ENCODE data around the gene PSMB9. TPM values are rescaled to one million over a fixed set of nuclear protein-coding genes. Genes with fewer than 3 reads are reported as not detected.

The PSMB9 gene
- polyA plus RNA-seq, 1 donor from 2014 or later = not detected

GRCh38 chr6:32857156-32857891, 3.3 kb downstream of the PSMB9 start:
- peaks cover 48% of the 10 kb centered on the region for H3K27me3 ChIP-seq (ENCODE audit: insufficient read depth, low read depth, low read length)
- no peaks in the 10 kb centered on the region for H3K79me2 ChIP-seq (replicated peaks; ENCODE audit: insufficient read depth, low read length)
- no peak overlapping the region for H2AFZ ChIP-seq (ENCODE audit: low read depth, low read length)
- H3K36me3 ChIP-seq (ENCODE audit: insufficient read depth, low read length) = no peaks in the 10 kb centered on the region
- no peak overlapping the region for H3K4me2 ChIP-seq (ENCODE audit: low read length)
- H3K9ac ChIP-seq (ENCODE audit: low read length) = no peak overlapping the region
- H3F3A ChIP-seq (ENCODE audit: insufficient read depth, low read length, poor library complexity, severe bottlenecking) = no peaks in the 10 kb centered on the region
- H3K9me3 ChIP-seq (ENCODE audit: low read length) = no peaks in the 10 kb centered on the region
- no peak overlapping the region for H3K4me3 ChIP-seq (ENCODE audit: low read length)
- TF ChIP-seq REST (IDR thresholded peaks at IDR 0.05; ENCODE audit: borderline replicate concordance) = no peak
- TF ChIP-seq TAF1 (IDR thresholded peaks at IDR 0.05; ENCODE audit: low read depth) = no peak
- TF ChIP-seq CTCF (IDR thresholded peaks at IDR 0.05; ENCODE audit: poor library complexity, severe bottlenecking) = no peak
- TF ChIP-seq EZH2 (IDR thresholded peaks at IDR 0.05; ENCODE audit: borderline replicate concordance, insufficient read depth, low read length, poor library complexity, severe bottlenecking) = no peak
- TF ChIP-seq SMC3 (conservative IDR thresholded peaks at IDR 0.05; ENCODE audit: poor library complexity) = no peak
- no peak for TF ChIP-seq RAD21 (conservative IDR thresholded peaks at IDR 0.05)
- no peak for TF ChIP-seq EP300 (conservative IDR thresholded peaks at IDR 0.05; ENCODE audit: poor library complexity, severe bottlenecking)
- TF ChIP-seq MXI1 (conservative IDR thresholded peaks at IDR 0.05; ENCODE audit: poor library complexity, severe bottlenecking) = no peak
- TF ChIP-seq POLR2AphosphoS5 (IDR thresholded peaks at IDR 0.05) = no peak
- H3K27ac ChIP-seq (ENCODE audit: low read length) = no peak overlapping the region
- H4K20me1 ChIP-seq (ENCODE audit: insufficient read depth) = no peaks in the 10 kb centered on the region
- H3K9me2 ChIP-seq (ENCODE audit: insufficient read depth, low read length) = no peaks in the 10 kb centered on the region

- Histone ChIP-seq H3K4me2 (ENCODE audit: low read length) (no peak overlapping the region), H3K79me2 (replicated peaks; ENCODE audit: insufficient read depth, low read length) (no peaks in the 10 kb centered on the region), H3K36me3 (ENCODE audit: insufficient read depth, low read length) (no peaks in the 10 kb centered on the region), H3K9ac (ENCODE audit: low read length) (no peak overlapping the region), H3K4me3 (ENCODE audit: low read length) (no peak overlapping the region), H3K9me3 (ENCODE audit: low read length) (no peaks in the 10 kb centered on the region), H3K9me2 (ENCODE audit: insufficient read depth, low read length) (no peaks in the 10 kb centered on the region), H2AFZ (ENCODE audit: low read depth, low read length) (no peak overlapping the region), H3K27ac (ENCODE audit: low read length) (no peak overlapping the region), H4K20me1 (ENCODE audit: insufficient read depth) (no peaks in the 10 kb centered on the region), H3F3A (ENCODE audit: insufficient read depth, low read length, poor library complexity, severe bottlenecking) (no peaks in the 10 kb centered on the region), H3K27me3 (ENCODE audit: insufficient read depth, low read depth, low read length) (peaks cover 39% of the 10 kb centered on the region)
- TF ChIP-seq POLR2AphosphoS5 (IDR thresholded peaks at IDR 0.05) = no peak
- no peak for TF ChIP-seq CTCF (IDR thresholded peaks at IDR 0.05; ENCODE audit: poor library complexity, severe bottlenecking)
- TF ChIP-seq TAF1 (IDR thresholded peaks at IDR 0.05; ENCODE audit: low read depth) = no peak
- TF ChIP-seq MXI1 (conservative IDR thresholded peaks at IDR 0.05; ENCODE audit: poor library complexity, severe bottlenecking) = no peak
- TF ChIP-seq EZH2 (IDR thresholded peaks at IDR 0.05; ENCODE audit: borderline replicate concordance, insufficient read depth, low read length, poor library complexity, severe bottlenecking) = no peak
- TF ChIP-seq RAD21 (conservative IDR thresholded peaks at IDR 0.05) = no peak
- TF ChIP-seq SMC3 (conservative IDR thresholded peaks at IDR 0.05; ENCODE audit: poor library complexity) = no peak
- TF ChIP-seq REST (IDR thresholded peaks at IDR 0.05; ENCODE audit: borderline replicate concordance) = no peak
- no peak for TF ChIP-seq EP300 (conservative IDR thresholded peaks at IDR 0.05; ENCODE audit: poor library complexity, severe bottlenecking)
Observed at GRCh38 chr6:32858194-32858593, 4.2 kb downstream of the PSMB9 start.

Measured in neural cell (in vitro differentiated cells).